PFSK-1 (cell line): ENCODE results near the gene GPR160.

ENCODE experiments used
- FOXP2 ChIP-seq: optimal IDR thresholded peaks from 2 replicates; pipeline ENCODE3; 2011; ENCODE audit warnings: borderline replicate concordance, control low read depth, inconsistent platforms; ENCODE audit not compliant: insufficient read depth; ENCODE audit errors: extremely low read length, extremely low read depth
- POLR2AphosphoS5 ChIP-seq: IDR thresholded peaks from 2 replicates; pipeline ENCODE4 v1.6.1; 2012; ENCODE audit warnings: low read depth, mild to moderate bottlenecking, control low read depth, low read length, moderate library complexity
- REST ChIP-seq, 2 experiments: IDR thresholded peaks; 2 replicates each; pipeline versions ENCODE4 v1.6.1 to v1.8.0; 2011 to 2012; ENCODE audit warnings: low read depth in 2 of 2, low read length in 2 of 2, control low read depth in 1 of 2, inconsistent platforms in 1 of 2, mild to moderate bottlenecking in 1 of 2, moderate library complexity in 1 of 2; ENCODE audit not compliant: insufficient read depth in 1 of 2
- SIN3A ChIP-seq: IDR thresholded peaks from 2 replicates; pipeline ENCODE4 v1.6.1; 2012; ENCODE audit warnings: mild to moderate bottlenecking, low read length, moderate library complexity, borderline replicate concordance; ENCODE audit not compliant: insufficient read depth
- TAF1 ChIP-seq: IDR thresholded peaks from 2 replicates; pipeline ENCODE4 v1.6.1; 2012; ENCODE audit warnings: low read length, control low read depth, borderline replicate concordance; ENCODE audit not compliant: insufficient read depth

The GPR160 gene

GRCh38 chr3:170050753-170051152, 13.0 kb downstream of the GPR160 start:
- TF ChIP-seq REST (IDR thresholded peaks at IDR 0.05; ENCODE audit: insufficient read depth in 1 of 2, low read depth in 2 of 2, low read length in 2 of 2) (no peak), TAF1 (no peak), SIN3A (no peak), FOXP2 (no peak), POLR2AphosphoS5 (no peak)

GRCh38 chr3:170052398-170052797, 14.6 kb downstream of the GPR160 start:
- TF ChIP-seq POLR2AphosphoS5: no peak
- no peak for TF ChIP-seq FOXP2
- no peak for TF ChIP-seq REST (IDR thresholded peaks at IDR 0.05; ENCODE audit: insufficient read depth in 1 of 2, low read depth in 2 of 2, low read length in 2 of 2)
- TF ChIP-seq SIN3A: no peak
- no peak for TF ChIP-seq TAF1

GRCh38 chr3:170054204-170054603, 16.4 kb downstream of the GPR160 start:
- no peak for TF ChIP-seq POLR2AphosphoS5
- no peak for TF ChIP-seq FOXP2
- no peak for TF ChIP-seq TAF1
- no peak for TF ChIP-seq REST (IDR thresholded peaks at IDR 0.05; ENCODE audit: insufficient read depth in 1 of 2, low read depth in 2 of 2, low read length in 2 of 2)

- no peak for TF ChIP-seq FOXP2
These were observed 17.4 kb downstream of the GPR160 start for GRCh38 chr3:170055209-170055608.

- TF ChIP-seq FOXP2: no peak
- no peak for TF ChIP-seq SIN3A
- TF ChIP-seq TAF1: no peak
- no peak for TF ChIP-seq POLR2AphosphoS5
- TF ChIP-seq REST (IDR thresholded peaks at IDR 0.05; ENCODE audit: insufficient read depth in 1 of 2, low read depth in 2 of 2, low read length in 2 of 2): no peak
These were observed 19.1 kb downstream of the GPR160 start for GRCh38 chr3:170056710-170057454.

GRCh38 chr3:170057550-170057949, 19.8 kb downstream of the GPR160 start:
- no peak for TF ChIP-seq TAF1
- TF ChIP-seq FOXP2: no peak
